ENCODE results near the gene ABCC12.

Gene ABCC12

DNA sequence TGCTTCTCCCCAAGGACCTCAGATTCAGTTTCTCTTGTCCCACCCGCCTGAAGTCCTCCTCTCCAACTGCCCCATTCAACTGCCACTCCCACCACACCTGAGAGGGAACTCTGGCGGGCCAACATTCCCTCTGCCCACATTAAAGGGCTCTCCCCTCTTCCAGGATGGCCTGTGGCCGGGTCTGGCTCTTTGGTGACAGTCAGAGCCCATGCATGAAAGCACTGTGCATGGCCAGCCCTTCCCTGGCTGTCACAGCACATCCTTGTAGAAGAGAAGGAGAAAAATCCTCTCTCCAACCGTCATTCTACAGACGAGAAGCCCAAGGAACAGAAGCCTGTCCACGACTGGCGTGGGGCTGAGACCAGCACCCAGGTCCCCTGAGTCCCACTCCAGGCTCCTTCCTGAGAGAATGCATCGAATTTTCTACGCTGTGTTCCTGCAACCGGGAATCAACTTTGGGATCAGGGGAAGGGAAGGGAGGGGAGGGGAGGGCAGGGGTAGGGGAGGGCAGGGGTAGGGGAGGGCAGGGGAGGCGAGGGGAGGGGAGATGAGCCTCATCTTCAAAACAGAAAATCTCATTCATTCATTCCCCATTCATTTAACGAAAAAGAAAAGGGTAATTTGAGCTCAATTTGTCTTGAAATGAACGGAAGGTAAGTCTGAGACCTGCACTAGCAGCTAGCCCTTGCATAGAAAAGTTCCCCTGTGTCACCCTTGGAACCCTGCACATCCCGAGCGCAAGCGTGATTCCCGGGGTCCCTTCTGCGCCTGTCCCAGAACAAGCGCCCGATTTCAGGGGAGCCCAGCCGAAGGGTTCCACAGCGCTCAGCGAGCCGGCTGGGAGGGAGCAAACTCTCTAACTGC lies at the start of gene ABCC12:
Gene ABCC12 (minus strand): TSS at position 68 of the 864 bp plus-strand sequence. CDS start 9,569 bp downstream, outside the sequence.
- TF ChIP-seq, protein P1, sequence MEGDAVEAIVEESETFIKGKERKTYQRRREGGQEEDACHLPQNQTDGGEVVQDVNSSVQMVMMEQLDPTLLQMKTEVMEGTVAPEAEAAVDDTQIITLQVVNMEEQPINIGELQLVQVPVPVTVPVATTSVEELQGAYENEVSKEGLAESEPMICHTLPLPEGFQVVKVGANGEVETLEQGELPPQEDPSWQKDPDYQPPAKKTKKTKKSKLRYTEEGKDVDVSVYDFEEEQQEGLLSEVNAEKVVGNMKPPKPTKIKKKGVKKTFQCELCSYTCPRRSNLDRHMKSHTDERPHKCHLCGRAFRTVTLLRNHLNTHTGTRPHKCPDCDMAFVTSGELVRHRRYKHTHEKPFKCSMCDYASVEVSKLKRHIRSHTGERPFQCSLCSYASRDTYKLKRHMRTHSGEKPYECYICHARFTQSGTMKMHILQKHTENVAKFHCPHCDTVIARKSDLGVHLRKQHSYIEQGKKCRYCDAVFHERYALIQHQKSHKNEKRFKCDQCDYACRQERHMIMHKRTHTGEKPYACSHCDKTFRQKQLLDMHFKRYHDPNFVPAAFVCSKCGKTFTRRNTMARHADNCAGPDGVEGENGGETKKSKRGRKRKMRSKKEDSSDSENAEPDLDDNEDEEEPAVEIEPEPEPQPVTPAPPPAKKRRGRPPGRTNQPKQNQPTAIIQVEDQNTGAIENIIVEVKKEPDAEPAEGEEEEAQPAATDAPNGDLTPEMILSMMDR (conservative IDR thresholded peaks at IDR 0.05; ENCODE audit: control insufficient read depth, insufficient read depth, low read depth, low read length): no peak
- H3K4me3 ChIP-seq (ENCODE audit: control insufficient read depth, low read depth, low read length): no peak within 1 kb of the TSS
- no peak for DNase-seq (ENCODE audit: low read depth)

DNA sequence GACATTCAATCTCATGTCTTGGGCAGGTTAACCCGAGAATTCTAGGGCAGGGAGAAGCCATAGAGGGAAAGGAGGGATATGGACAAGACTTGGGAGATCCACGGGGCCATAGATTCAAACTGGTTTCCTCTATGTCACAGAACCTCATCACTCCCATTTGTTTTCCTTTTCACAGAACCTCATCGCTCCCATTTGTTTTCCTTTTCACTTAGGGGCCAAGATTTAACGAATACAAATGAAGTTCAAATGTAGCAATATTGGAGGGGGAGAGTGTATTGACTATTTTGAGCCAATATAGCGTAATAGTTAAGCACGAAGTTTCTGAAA lies 49.0 kb upstream of the ABCC12 start:
- DNase-seq (ENCODE audit: low read depth): no peak
- TF ChIP-seq, protein P1 (conservative IDR thresholded peaks at IDR 0.05; ENCODE audit: control insufficient read depth, insufficient read depth, low read depth, low read length): no peak
- H3K4me3 ChIP-seq (ENCODE audit: control insufficient read depth, low read depth, low read length): no peak overlapping the region

DNA sequence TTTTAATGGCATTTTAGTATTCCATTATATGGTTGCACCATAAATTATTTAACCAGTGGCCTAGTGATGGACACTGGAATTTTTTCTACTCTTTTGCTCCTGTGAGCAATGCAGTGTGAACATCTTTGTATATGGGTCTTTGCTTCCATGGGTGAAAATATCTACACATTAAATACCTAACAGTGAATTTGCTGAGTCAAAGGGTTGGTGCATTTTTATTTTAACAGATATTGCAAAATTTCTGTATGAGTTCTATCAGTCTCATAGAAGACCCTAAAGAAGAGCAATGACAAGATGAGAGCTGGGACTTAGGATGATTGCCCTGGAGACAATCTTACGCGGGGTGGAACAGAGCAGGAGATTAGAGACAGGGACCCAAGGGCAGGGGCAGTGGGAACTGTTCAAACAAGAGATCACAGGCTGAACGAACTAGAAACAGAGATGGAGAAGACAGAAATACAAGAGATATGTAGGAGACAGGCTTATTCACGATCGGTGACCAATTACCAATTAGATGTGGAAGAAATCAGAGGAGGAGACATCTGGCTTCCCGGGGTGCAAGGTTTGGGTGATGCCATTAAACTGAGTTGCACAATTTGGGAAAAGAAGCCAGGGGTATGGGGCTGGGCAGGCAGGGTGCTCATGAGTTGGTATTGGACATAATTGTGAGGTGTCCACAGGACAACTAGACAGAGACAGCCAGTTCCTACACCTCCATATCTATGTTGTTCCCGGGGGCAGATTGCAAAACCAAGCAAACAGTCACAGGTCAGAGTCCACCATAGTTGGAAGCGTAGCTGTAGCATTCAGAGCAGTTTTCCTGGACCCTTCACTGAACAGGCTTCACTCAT lies 48.4 kb upstream of the ABCC12 start:
- TF ChIP-seq, protein P1 (conservative IDR thresholded peaks at IDR 0.05; ENCODE audit: control insufficient read depth, insufficient read depth, low read depth, low read length): no peak
- DNase-seq (ENCODE audit: low read depth): no peak
- no peak overlapping the region for H3K4me3 ChIP-seq (ENCODE audit: control insufficient read depth, low read depth, low read length)

GRCh38 chr16:48201515-48202201 lies 45.9 kb upstream of the ABCC12 start:
- TF ChIP-seq, protein P1 (conservative IDR thresholded peaks at IDR 0.05; ENCODE audit: control insufficient read depth, insufficient read depth, low read depth, low read length): no peak
- DNase-seq (ENCODE audit: low read depth): no peak
- no peak overlapping the region for H3K4me3 ChIP-seq (ENCODE audit: control insufficient read depth, low read depth, low read length)

- no peak for DNase-seq (ENCODE audit: low read depth)
- no peak overlapping the region for H3K4me3 ChIP-seq (ENCODE audit: control insufficient read depth, low read depth, low read length)
- TF ChIP-seq, protein P1 (conservative IDR thresholded peaks at IDR 0.05; ENCODE audit: control insufficient read depth, insufficient read depth, low read depth, low read length): no peak
Observed at GRCh38 chr16:48197294-48197693, 41.5 kb upstream of the ABCC12 start.

- peak; percentile 19 for DNase-seq (ENCODE audit: low read depth)
Observed at GRCh38 chr16:48194828-48195556, 39.2 kb upstream of the ABCC12 start.

More at GRCh38 chr16:48194828-48195556, 39.2 kb upstream of the ABCC12 start:
- no peak overlapping the region for H3K4me3 ChIP-seq (ENCODE audit: control insufficient read depth, low read depth, low read length)
- TF ChIP-seq, protein P1 (conservative IDR thresholded peaks at IDR 0.05; ENCODE audit: control insufficient read depth, insufficient read depth, low read depth, low read length): no peak

All from fibroblast of mammary gland (primary cell).